Stimulated activated naive CD8-positive, alpha-beta T cell treated with anti-CD3 and anti-CD28 coated beads, Interleukin-15, amount 100 ng/mL, for 72 hours (primary cell): ENCODE measurements around the gene CACNA2D3.

ENCODE experiments used
- ATAC-seq: fragments of 150-1000 bp; cut with Tn5 transposase; 2 replicates; pipeline ENCODE4 v1.10.0; 2021; ENCODE audit warnings: mild to moderate bottlenecking, moderate library complexity
- DNase-seq, 2 donors: peaks; one replicate each; pipeline ENCODE4 v3.0.0; 2021 to 2022
- H3K27ac Mint-ChIP-seq, 2 donors: one replicate each; pipeline ENCODE4 v1.8.0; 2022; ENCODE audit warnings: mild to moderate bottlenecking in 2 of 2, mixed read lengths in 2 of 2, moderate library complexity in 2 of 2
- H3K27me3 Mint-ChIP-seq: one replicate; pipeline ENCODE4 v1.8.0; 2022; ENCODE audit warnings: mixed read lengths
- H3K4me1 Mint-ChIP-seq: one replicate; pipeline ENCODE4 v1.8.0; 2022; ENCODE audit warnings: mild to moderate bottlenecking, mixed read lengths
- H3K4me3 Mint-ChIP-seq, 2 donors: one replicate each; pipeline ENCODE4 v1.8.0; 2022; ENCODE audit warnings: mild to moderate bottlenecking in 2 of 2, mixed read lengths in 2 of 2, moderate library complexity in 1 of 2
- H3K9me3 Mint-ChIP-seq, 2 donors: one replicate each; pipeline ENCODE4 v1.8.0; 2022; ENCODE audit warnings: mixed read lengths in 2 of 2

CACNA2D3 gene

GRCh38 chr3:54712539-54712938 is 590.2 kb downstream of the CACNA2D3 start:
- Mint-ChIP-seq H3K27me3 (no peaks in the 10 kb centered on the region), H3K27ac (no peak overlapping the region), H3K4me1 (no peaks in the 10 kb centered on the region), H3K9me3 (peaks cover 11 to 17% of the 10 kb centered on the region in 2 donors), H3K4me3 (no peak overlapping the region)
- no peak for DNase-seq
- no peak for ATAC-seq

GRCh38 chr3:54713031-54713430 is 590.7 kb downstream of the CACNA2D3 start:
- Mint-ChIP-seq H3K9me3 (peaks cover 11 to 17% of the 10 kb centered on the region in 2 donors), H3K4me3 (no peak overlapping the region), H3K27ac (no peak overlapping the region), H3K27me3 (no peaks in the 10 kb centered on the region), H3K4me1 (no peaks in the 10 kb centered on the region)
- DNase-seq, result no peak
- no peak for ATAC-seq

- Mint-ChIP-seq H3K27me3 (no peaks in the 10 kb centered on the region), H3K27ac (no peak overlapping the region), H3K4me1 (no peaks in the 10 kb centered on the region), H3K9me3 (peaks cover 11 to 17% of the 10 kb centered on the region in 2 donors), H3K4me3 (no peak overlapping the region)
- ATAC-seq (no peak), DNase-seq (no peak)
These were observed 591.1 kb downstream of the CACNA2D3 start for GRCh38 chr3:54713455-54713854.

DNA sequence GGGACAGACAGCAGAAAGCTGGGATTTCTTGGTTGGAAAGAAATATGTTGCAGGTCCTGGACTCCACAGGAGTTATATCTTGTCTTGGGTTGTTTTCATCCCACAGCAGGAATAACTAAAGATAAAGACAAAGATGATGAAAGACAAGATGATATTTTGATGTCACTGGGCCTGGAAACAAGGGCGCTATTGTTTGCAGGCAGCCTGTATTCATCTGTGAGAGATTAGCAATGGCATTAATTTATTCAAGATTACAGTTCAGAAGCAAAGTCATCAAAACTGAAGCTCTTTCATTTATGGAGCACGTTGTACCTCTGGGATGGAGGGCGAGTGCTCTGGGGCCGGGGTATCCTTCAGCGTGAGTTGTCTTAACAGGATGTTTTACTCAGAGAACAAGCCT is 591.7 kb downstream of the CACNA2D3 start:
- Mint-ChIP-seq H3K4me3 (no peak overlapping the region), H3K9me3 (peaks cover 11 to 17% of the 10 kb centered on the region in 2 donors), H3K27me3 (no peaks in the 10 kb centered on the region), H3K4me1 (no peaks in the 10 kb centered on the region), H3K27ac (no peak overlapping the region)
- DNase-seq (no peak), ATAC-seq (no peak)

- Mint-ChIP-seq H3K27me3 (peaks cover 10% of the 10 kb centered on the region), H3K4me1 (no peaks in the 10 kb centered on the region), H3K27ac (no peak overlapping the region), H3K4me3 (no peak overlapping the region), H3K9me3 (peaks cover 7 to 11% of the 10 kb centered on the region in 2 donors)
- no peak for ATAC-seq
- DNase-seq, result no peak
These were observed 595.2 kb downstream of the CACNA2D3 start for GRCh38 chr3:54717506-54717905.

DNA sequence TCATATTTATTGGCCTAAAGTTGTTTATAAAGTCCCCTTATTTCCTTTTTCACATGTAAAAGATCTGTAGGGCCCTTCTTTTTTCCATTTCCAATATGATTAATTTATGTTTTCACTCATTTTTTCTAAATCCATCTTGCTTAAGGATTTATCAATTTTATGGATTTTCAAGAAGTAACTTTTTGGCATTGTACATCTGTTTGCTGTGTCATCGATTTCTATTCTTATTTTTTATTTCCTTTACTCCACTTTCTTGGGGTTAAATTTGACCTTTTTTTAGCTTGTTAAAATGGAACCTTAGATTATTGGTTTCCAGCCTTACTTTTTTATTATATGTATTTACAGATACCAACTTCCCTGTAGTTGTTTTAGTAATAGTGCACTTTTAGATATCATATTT is 597.6 kb downstream of the CACNA2D3 start:
- H3K4me3 Mint-ChIP-seq, result no peak overlapping the region
- H3K4me1 Mint-ChIP-seq, result no peaks in the 10 kb centered on the region
- peaks cover 12 to 13% of the 10 kb centered on the region in 2 donors for H3K9me3 Mint-ChIP-seq
- DNase-seq (no peak), ATAC-seq (no peak)
- no peak overlapping the region for H3K27ac Mint-ChIP-seq
- H3K27me3 Mint-ChIP-seq, result peaks cover 10% of the 10 kb centered on the region

- no peak for ATAC-seq
- no peak for DNase-seq
- peaks cover 10% of the 10 kb centered on the region for H3K27me3 Mint-ChIP-seq
- no peak overlapping the region for H3K27ac Mint-ChIP-seq
- H3K9me3 Mint-ChIP-seq, result peaks cover 13 to 20% of the 10 kb centered on the region in 2 donors
- H3K4me3 Mint-ChIP-seq, result no peak overlapping the region
- H3K4me1 Mint-ChIP-seq, result no peaks in the 10 kb centered on the region
These were observed 598.3 kb downstream of the CACNA2D3 start for GRCh38 chr3:54720604-54721003.

DNA sequence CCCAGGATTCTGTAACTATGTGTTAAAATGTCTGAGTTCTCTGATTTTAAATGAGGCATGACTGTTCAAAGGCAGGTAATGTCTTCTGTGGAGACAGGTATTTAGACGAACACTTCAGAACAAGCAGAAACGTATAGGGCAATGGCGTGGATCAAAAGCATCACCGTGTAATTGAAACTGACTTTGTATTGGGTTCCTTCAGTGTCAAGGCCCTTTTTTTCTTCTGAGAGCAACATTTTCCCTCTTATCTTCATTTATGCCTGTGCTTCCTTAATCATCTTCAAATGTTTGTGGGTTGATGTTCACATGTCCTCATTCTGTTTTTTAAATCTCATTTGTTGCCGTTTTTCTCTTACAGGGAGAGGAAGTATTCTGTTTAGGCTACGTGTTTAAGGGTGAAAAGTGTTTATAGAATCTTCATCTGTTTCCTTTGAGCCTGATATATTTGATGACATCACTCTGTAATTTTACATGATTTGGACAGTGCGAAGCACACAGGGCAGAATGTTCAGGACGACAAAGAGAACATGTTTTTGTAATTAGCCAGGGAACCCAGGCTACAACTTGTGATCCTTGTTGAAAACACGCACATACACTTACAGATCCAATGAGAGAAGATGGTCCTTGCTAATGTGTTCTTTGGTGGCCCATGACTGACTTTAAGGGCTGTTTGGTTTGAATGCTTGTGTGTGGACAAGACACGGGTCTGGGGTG is 609.5 kb downstream of the CACNA2D3 start:
- no peaks in the 10 kb centered on the region for H3K27me3 Mint-ChIP-seq
- H3K27ac Mint-ChIP-seq, result no peak overlapping the region
- DNase-seq (no peak), ATAC-seq (no peak)
- H3K4me1 Mint-ChIP-seq, result no peaks in the 10 kb centered on the region
- H3K9me3 Mint-ChIP-seq, result peaks cover 16 to 21% of the 10 kb centered on the region in 2 donors
- H3K4me3 Mint-ChIP-seq, result no peak overlapping the region

DNA sequence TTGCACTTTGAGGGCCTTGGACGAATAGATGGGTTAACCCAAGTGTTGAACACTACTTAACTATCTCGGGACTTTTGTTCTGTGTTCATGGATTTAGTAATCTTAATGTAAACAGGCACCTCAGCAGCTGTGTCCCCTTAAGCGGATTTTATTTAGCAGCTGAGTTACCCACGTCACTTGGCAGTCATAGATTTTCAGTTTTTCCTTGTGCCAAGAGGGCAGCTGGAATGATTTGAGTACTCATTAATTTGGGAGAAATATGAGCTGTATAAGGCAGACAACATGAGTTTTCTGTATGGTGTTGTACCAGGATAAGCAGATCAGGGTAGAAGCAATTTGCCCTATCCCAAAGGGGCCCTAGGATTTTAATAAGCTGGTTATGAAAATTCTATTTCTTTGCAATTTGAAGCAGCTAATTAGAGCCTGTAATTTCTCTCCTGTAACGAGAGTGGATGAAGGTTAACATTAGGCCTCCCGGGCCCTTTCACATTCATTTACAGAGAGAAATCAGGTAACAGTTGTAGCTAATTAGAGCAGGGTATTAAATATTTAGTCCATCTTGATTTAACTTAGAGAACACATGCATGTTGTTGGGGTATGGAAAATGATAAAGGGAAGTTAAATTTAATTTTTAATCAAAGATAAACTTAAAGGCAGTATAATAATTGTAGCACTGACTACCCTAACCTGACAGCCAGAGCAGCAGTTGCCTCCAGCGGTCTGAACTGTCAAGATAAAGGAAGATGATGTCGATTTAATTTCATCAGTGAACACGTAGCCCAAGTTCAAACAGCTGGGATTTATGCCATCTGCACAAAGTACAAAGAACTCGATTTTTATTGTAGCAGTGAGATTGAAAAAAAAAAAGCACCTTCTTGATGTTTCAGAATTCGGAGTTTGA is 611.0 kb downstream of the CACNA2D3 start:
- ATAC-seq, result no peak
- Mint-ChIP-seq H3K27ac (no peak overlapping the region), H3K9me3 (peaks cover 8 to 17% of the 10 kb centered on the region in 2 donors), H3K27me3 (no peaks in the 10 kb centered on the region), H3K4me3 (no peak overlapping the region), H3K4me1 (no peaks in the 10 kb centered on the region)
- no peak for DNase-seq

- no peaks in the 10 kb centered on the region for H3K27me3 Mint-ChIP-seq
- peaks cover 0 to 7% of the 10 kb centered on the region in 2 donors for H3K9me3 Mint-ChIP-seq
- no peak overlapping the region for H3K4me3 Mint-ChIP-seq
- H3K4me1 Mint-ChIP-seq, result no peaks in the 10 kb centered on the region
- no peak overlapping the region for H3K27ac Mint-ChIP-seq
- DNase-seq, result no peak
- no peak for ATAC-seq
These were observed 614.1 kb downstream of the CACNA2D3 start for GRCh38 chr3:54736459-54736858.

DNA sequence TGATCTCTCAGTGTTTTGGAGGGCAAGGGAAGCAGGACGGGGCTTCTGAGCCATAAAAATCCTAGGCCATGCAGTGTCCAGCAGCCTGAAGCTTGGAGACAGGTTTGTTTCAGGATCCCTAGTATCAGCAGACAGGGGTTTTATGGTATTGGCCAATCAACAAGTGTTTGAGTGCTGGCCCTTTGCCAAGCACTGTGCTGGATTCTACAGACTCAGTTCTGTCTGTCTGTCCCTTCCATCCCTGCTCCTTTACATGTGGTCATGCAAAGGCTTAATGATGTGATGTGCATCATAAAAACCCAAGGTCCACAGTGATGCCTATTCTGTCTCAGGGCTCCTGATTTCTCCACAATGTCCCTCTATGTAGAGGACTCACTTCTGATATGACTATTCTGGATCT is 621.4 kb downstream of the CACNA2D3 start:
- peaks cover 0 to 20% of the 10 kb centered on the region in 2 donors for H3K9me3 Mint-ChIP-seq
- H3K27ac Mint-ChIP-seq, result no peak overlapping the region
- H3K4me1 Mint-ChIP-seq, result no peaks in the 10 kb centered on the region
- H3K27me3 Mint-ChIP-seq, result no peaks in the 10 kb centered on the region
- no peak overlapping the region for H3K4me3 Mint-ChIP-seq
- DNase-seq (no peak), ATAC-seq (no peak)

- H3K4me1 Mint-ChIP-seq, result no peaks in the 10 kb centered on the region
- H3K4me3 Mint-ChIP-seq, result no peak overlapping the region
- H3K27ac Mint-ChIP-seq, result no peak overlapping the region
- peaks cover 0 to 20% of the 10 kb centered on the region in 2 donors for H3K9me3 Mint-ChIP-seq
- DNase-seq (no peak), ATAC-seq (no peak)
- H3K27me3 Mint-ChIP-seq, result no peaks in the 10 kb centered on the region
These were observed 621.9 kb downstream of the CACNA2D3 start for GRCh38 chr3:54744291-54744690.

DNA sequence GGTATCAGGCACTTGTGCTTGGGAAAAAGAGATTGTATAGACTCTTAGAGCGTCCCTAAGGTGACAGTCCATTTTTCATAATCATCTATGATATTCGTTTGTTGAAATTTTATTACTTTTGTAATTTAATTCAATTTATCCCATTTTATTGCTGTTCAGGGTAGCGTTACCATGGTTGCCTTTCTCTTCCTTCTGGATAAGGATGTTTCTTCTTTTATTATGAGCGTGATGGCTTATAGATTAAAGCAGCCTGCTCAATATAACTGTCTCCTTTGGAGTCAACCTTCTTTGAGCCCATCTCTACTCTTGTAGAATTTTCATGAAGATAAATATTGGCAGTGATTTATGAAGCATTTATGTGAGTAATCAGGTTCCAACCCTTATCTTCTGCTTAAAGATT is 623.5 kb downstream of the CACNA2D3 start:
- no peak for DNase-seq

GRCh38 chr3:54746722-54747121 is 624.4 kb downstream of the CACNA2D3 start:
- no peaks in the 10 kb centered on the region for H3K4me1 Mint-ChIP-seq

More for the DNA sequence above, 623.5 kb downstream of the CACNA2D3 start:
- Mint-ChIP-seq H3K4me3 (no peak overlapping the region), H3K27ac (no peak overlapping the region), H3K27me3 (no peaks in the 10 kb centered on the region), H3K9me3 (peaks cover 0 to 20% of the 10 kb centered on the region in 2 donors), H3K4me1 (no peaks in the 10 kb centered on the region)
- no peak for ATAC-seq

GRCh38 chr3:54755756-54756155 is 633.4 kb downstream of the CACNA2D3 start:
- no peak overlapping the region for H3K27ac Mint-ChIP-seq
- no peaks in the 10 kb centered on the region for H3K9me3 Mint-ChIP-seq
- ATAC-seq (no peak), DNase-seq (no peak)
- H3K27me3 Mint-ChIP-seq, result no peaks in the 10 kb centered on the region
- H3K4me3 Mint-ChIP-seq, result no peak overlapping the region
- no peaks in the 10 kb centered on the region for H3K4me1 Mint-ChIP-seq

More at GRCh38 chr3:54746722-54747121, 624.4 kb downstream of the CACNA2D3 start:
- Mint-ChIP-seq H3K4me3 (no peak overlapping the region), H3K9me3 (peaks cover 0 to 20% of the 10 kb centered on the region in 2 donors), H3K27ac (no peak overlapping the region), H3K27me3 (no peaks in the 10 kb centered on the region)
- no peak for DNase-seq
- no peak for ATAC-seq

DNA sequence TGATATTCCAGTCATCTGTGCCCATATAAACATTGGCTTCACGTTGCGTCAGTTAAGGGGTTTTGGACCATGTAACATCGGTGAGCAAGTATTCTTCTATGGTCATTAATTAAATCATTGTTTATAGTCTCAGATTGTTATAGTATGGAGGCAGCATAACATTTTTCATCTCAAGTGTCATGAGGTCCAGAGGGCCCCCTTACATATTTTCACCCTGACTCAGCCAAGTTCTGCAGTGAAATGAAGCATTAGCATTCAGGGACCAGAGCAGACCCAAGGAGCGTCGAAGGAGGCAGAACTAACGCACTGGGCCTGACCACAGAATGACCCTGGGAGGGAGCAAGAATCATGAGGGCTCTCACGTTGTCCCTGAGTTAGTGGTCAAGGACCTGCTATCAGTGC is 634.0 kb downstream of the CACNA2D3 start:
- Mint-ChIP-seq H3K27ac (no peak overlapping the region), H3K27me3 (no peaks in the 10 kb centered on the region), H3K4me1 (no peaks in the 10 kb centered on the region), H3K9me3 (no peaks in the 10 kb centered on the region), H3K4me3 (no peak overlapping the region)
- no peak for ATAC-seq
- DNase-seq, result no peak
